OCI-LY3 (cell line): ENCODE data around the gene CACNB1.

ENCODE experiments used
- H2AFZ ChIP-seq: fragments of 200-600, 300-600 bp; shearing (Covaris generic); 2 replicates; pipeline ENCODE4 v1.6.0; 2014; ENCODE audit warnings: antibody characterized with exemption, low read depth, low read length
- H3K27ac ChIP-seq: fragments of 200-600, 300-600 bp; sonication (generic); 2 replicates; pipeline ENCODE4 v1.5.1; 2014; ENCODE audit warnings: mild to moderate bottlenecking, low read length, moderate library complexity, mixed read lengths
- H3K27me3 ChIP-seq: fragments of 200-600, 300-600 bp; sonication (generic); 2 replicates; pipeline ENCODE4 v1.6.1; 2014; ENCODE audit warnings: low read depth, low read length, mixed read lengths
- H3K36me3 ChIP-seq: fragments of 200-600, 300-600 bp; sonication (generic); replicated peaks from 2 replicates; pipeline ENCODE3; 2014; ENCODE audit warnings: low read depth, low read length, mixed read lengths
- H3K4me1 ChIP-seq: fragments of 300-600, 200-600 bp; sonication (generic); 2 replicates; pipeline ENCODE4 v1.6.1; 2014; ENCODE audit warnings: low read length, mixed read lengths
- H3K4me2 ChIP-seq: fragments of 200-600, 300-600 bp; sonication (generic); 2 replicates; pipeline ENCODE4 v1.6.1; 2014; ENCODE audit warnings: low read length, mixed read lengths
- H3K4me3 ChIP-seq: fragments of 300-600, 200-600 bp; sonication (generic); 2 replicates; pipeline ENCODE4 v1.5.1; 2014; ENCODE audit warnings: antibody characterized with exemption, mild to moderate bottlenecking, low read length, moderate library complexity
- H3K79me2 ChIP-seq: fragments of 300-600, 200-600 bp; shearing (Covaris generic); 2 replicates; pipeline ENCODE4 v1.6.1; 2014; ENCODE audit warnings: mild to moderate bottlenecking, low read length, mixed read lengths
- H3K9ac ChIP-seq: fragments of 300-600, 200-600 bp; shearing (Covaris generic); 2 replicates; pipeline ENCODE4 v1.6.0; 2014; ENCODE audit warnings: mild to moderate bottlenecking, low read length, moderate library complexity
- H3K9me3 ChIP-seq: fragments of 200-600, 300-600 bp; shearing (Covaris generic); 2 replicates; pipeline ENCODE4 v1.6.1; 2014; ENCODE audit warnings: low read length, mixed read lengths; ENCODE audit not compliant: insufficient read depth
- H4K20me1 ChIP-seq: fragments of 200-600, 300-600 bp; sonication (generic); 2 replicates; pipeline ENCODE4 v1.6.1; 2016; ENCODE audit warnings: low read length, mixed read lengths; ENCODE audit not compliant: insufficient read depth
- EZH2phosphoT487 ChIP-seq: fragments of 200-600 bp; shearing (Covaris generic); IDR thresholded peaks from 2 replicates; pipeline ENCODE4 v1.6.1; 2018; ENCODE audit warnings: antibody characterized with exemption, mixed run types, low read depth
- TF ChIP-seq, protein P1 (sequence below): fragments of 200-600, 300-600 bp; sonication (generic); IDR thresholded peaks from 2 replicates; pipeline ENCODE4 v1.5.1; 2014; ENCODE audit warnings: antibody characterized with exemption, low read length, low read depth

CACNB1 gene

DNA sequence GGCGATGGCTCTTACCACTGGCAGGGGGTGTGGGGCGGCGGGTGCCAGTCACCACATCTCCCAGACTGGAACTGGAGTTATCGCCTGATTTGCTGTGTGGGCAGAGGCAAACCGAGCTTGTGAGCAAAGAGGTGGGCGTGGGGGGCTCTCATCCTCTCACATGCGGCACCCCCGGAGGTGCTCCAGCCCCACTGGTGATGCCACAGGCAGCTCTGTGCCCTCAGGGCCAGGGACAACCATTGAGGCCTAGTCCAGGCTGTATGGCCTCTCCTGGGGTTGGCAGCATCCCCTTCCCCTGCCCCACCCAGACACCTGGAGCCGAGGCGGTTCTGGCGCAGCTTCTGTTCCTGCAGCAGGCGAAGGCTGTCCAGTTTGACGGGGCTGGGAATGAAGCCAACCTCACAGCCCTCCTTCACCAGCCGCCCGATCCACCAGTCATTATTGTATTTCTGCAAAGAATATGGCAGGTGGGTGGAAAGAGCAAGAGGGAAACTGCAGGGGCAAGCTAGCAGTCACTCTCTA lies 10.9 kb downstream of the CACNB1 start:
- H3K4me3 ChIP-seq = no peak overlapping the region
- H3K9ac ChIP-seq = no peak overlapping the region
- no peaks in the 10 kb centered on the region for H3K4me1 ChIP-seq
- no peak for TF ChIP-seq EZH2phosphoT487
- no peaks in the 10 kb centered on the region for H3K9me3 ChIP-seq
- H3K79me2 ChIP-seq = no peaks in the 10 kb centered on the region
- no peak overlapping the region for H3K27ac ChIP-seq
- no peak overlapping the region for H2AFZ ChIP-seq
- H4K20me1 ChIP-seq = no peaks in the 10 kb centered on the region
- H3K36me3 ChIP-seq = peaks cover 10% of the 10 kb centered on the region
- H3K4me2 ChIP-seq = no peak overlapping the region
- no peaks in the 10 kb centered on the region for H3K27me3 ChIP-seq

DNA sequence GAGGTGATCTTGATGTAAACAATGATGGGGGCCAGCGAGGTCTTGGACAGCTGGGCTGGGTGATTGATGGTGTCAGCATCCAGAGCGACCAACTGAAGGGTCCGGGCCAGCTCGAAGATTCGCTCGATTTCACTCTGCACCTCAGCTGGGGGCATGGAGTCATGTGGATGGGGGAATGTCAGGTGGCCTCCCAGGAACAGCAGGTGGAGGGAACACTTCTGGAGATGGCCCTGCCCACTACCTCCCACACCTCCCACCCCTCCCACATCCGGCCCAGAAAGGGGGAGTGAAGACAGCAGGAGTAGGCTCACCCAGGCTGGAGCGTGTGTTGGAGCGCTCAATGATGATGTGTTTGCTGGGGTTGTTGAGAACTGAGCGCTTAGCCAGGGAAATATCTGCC lies 13.7 kb downstream of the CACNB1 start:
- no peak overlapping the region for H3K9ac ChIP-seq
- peaks cover 13% of the 10 kb centered on the region for H3K36me3 ChIP-seq
- TF ChIP-seq EZH2phosphoT487 = no peak
- TF ChIP-seq, protein P1, sequence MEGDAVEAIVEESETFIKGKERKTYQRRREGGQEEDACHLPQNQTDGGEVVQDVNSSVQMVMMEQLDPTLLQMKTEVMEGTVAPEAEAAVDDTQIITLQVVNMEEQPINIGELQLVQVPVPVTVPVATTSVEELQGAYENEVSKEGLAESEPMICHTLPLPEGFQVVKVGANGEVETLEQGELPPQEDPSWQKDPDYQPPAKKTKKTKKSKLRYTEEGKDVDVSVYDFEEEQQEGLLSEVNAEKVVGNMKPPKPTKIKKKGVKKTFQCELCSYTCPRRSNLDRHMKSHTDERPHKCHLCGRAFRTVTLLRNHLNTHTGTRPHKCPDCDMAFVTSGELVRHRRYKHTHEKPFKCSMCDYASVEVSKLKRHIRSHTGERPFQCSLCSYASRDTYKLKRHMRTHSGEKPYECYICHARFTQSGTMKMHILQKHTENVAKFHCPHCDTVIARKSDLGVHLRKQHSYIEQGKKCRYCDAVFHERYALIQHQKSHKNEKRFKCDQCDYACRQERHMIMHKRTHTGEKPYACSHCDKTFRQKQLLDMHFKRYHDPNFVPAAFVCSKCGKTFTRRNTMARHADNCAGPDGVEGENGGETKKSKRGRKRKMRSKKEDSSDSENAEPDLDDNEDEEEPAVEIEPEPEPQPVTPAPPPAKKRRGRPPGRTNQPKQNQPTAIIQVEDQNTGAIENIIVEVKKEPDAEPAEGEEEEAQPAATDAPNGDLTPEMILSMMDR = no peak
- H3K4me3 ChIP-seq = no peak overlapping the region
- no peaks in the 10 kb centered on the region for H3K27me3 ChIP-seq
- no peaks in the 10 kb centered on the region for H3K9me3 ChIP-seq
- no peaks in the 10 kb centered on the region for H3K79me2 ChIP-seq
- H2AFZ ChIP-seq = no peak overlapping the region
- no peaks in the 10 kb centered on the region for H3K4me1 ChIP-seq
- no peak overlapping the region for H3K27ac ChIP-seq
- no peak overlapping the region for H3K4me2 ChIP-seq
- no peaks in the 10 kb centered on the region for H4K20me1 ChIP-seq

DNA sequence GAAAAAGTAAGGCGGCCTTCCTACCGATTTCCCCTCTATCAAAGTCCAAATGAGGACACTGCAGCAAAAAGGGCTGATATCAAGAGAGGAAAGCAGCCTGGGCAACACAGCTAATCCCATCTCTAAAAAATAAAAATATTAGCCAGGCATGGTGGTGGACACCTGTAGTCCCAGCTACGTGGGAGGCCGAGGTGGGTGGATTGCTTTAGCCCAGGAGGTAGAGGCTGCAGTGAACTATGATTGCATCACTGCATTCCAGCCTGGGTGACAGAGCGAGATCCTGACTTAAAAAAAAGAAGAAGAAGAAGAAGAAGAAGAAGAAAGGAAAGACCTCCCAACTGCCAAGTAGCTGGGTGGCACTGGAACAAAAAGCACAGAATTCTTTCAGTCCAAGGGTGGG lies 14.4 kb downstream of the CACNB1 start:
- H3K4me3 ChIP-seq = no peak overlapping the region
- no peaks in the 10 kb centered on the region for H3K79me2 ChIP-seq
- H3K27ac ChIP-seq = no peak overlapping the region
- no peak overlapping the region for H3K9ac ChIP-seq
- H3K9me3 ChIP-seq = no peaks in the 10 kb centered on the region
- no peak overlapping the region for H2AFZ ChIP-seq
- TF ChIP-seq, protein P1 = no peak
- no peak for TF ChIP-seq EZH2phosphoT487
- no peaks in the 10 kb centered on the region for H4K20me1 ChIP-seq
- H3K27me3 ChIP-seq = no peaks in the 10 kb centered on the region
- H3K36me3 ChIP-seq = peaks cover 13% of the 10 kb centered on the region
- no peaks in the 10 kb centered on the region for H3K4me1 ChIP-seq
- no peak overlapping the region for H3K4me2 ChIP-seq

DNA sequence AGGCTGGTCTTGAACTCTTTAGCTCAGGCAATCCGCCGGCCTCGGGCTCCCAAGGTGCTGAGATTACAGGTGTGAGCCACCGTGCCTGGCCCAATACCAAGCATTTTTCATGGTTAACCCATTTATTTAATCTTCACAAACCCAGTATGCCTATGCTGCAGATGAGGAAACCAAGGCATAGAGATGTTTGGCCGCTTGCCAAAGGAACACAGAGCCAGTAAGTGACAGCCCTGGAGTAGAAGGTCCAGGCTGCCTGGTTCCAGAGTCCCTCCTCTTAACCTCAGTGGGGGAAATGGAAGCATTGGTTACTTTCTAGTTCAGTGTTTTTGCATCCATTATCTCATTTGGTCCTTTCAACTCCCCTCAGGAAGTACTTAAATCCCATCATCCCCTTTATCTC lies 16.2 kb downstream of the CACNB1 start:
- no peaks in the 10 kb centered on the region; the same call in 1 of the 2 replicates for H4K20me1 ChIP-seq
- no peaks in the 10 kb centered on the region for H3K4me1 ChIP-seq
- H3K4me3 ChIP-seq = no peak overlapping the region
- no peaks in the 10 kb centered on the region for H3K9me3 ChIP-seq
- H3K79me2 ChIP-seq = no peaks in the 10 kb centered on the region
- H3K36me3 ChIP-seq = peaks cover 14% of the 10 kb centered on the region
- no peak overlapping the region for H3K9ac ChIP-seq
- TF ChIP-seq, protein P1 = no peak
- no peak for TF ChIP-seq EZH2phosphoT487
- no peak overlapping the region for H2AFZ ChIP-seq
- no peak overlapping the region for H3K4me2 ChIP-seq
- no peaks in the 10 kb centered on the region for H3K27me3 ChIP-seq
- H3K27ac ChIP-seq = no peak overlapping the region

DNA sequence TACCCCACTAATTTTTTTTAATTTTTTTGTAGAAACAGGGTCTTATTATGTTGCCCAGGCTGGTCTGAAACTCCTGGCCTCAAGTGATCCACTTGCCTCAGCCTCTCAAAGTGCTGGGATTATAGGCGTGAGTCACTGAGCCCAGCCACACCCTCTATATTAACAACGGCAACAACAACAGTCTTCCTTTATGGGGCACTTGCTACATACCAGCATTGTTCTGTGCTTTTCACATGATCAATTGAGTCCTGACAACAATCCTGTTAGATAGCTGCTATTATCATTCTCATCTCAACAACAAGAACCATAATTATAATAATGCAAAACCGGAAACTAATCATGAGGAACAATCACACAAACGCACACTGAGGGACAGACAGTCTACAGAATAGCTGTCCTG lies 18.9 kb downstream of the CACNB1 start:
- peaks cover 12% of the 10 kb centered on the region for H3K36me3 ChIP-seq
- no peaks in the 10 kb centered on the region for H3K4me1 ChIP-seq
- H3K79me2 ChIP-seq = no peaks in the 10 kb centered on the region
- no peak overlapping the region for H3K27ac ChIP-seq
- no peaks in the 10 kb centered on the region; the same call in 1 of the 2 replicates for H4K20me1 ChIP-seq
- TF ChIP-seq, protein P1 = no peak
- no peak for TF ChIP-seq EZH2phosphoT487
- H3K4me2 ChIP-seq = no peak overlapping the region
- H3K9ac ChIP-seq = no peak overlapping the region
- H2AFZ ChIP-seq = no peak overlapping the region
- no peaks in the 10 kb centered on the region for H3K9me3 ChIP-seq
- H3K4me3 ChIP-seq = no peak overlapping the region
- no peaks in the 10 kb centered on the region for H3K27me3 ChIP-seq
